Thyroid gland (tissue), 4 donors: Measurements from ENCODE around the gene ART4.

ENCODE experiments used
- CTCF ChIP-seq, 6 experiments: fragments of 200-600 bp in 3 of 6; fragments of 450-650 bp in 3 of 6; sonication (generic) in 3 of 6; IDR thresholded peaks; one replicate each; pipeline ENCODE4 v1.5.1; 2016 to 2019; ENCODE audit warnings: antibody characterized with exemption in 6 of 6, mild to moderate bottlenecking in 2 of 6, inconsistent platforms in 1 of 6, moderate library complexity in 1 of 6
- POLR2A ChIP-seq, 2 donors: fragments of 450-650 bp; IDR thresholded peaks; one replicate each; pipeline ENCODE4 v1.6.1; 2017; ENCODE audit warnings: antibody characterized with exemption in 2 of 2, mild to moderate bottlenecking in 2 of 2, moderate library complexity in 1 of 2

- TF ChIP-seq POLR2A (IDR thresholded peaks at IDR 0.05) (no peak), CTCF (IDR thresholded peaks at IDR 0.05) (no peak)
These were observed 66.1 kb downstream of the ART4 start for GRCh38 chr12:14777271-14777670.
